C4-2B (cell line): Measurements from ENCODE around the gene ANTXR2.

ENCODE experiments used
- ZFX ChIP-seq: fragments of 450-650 bp; IDR thresholded peaks from 2 replicates; pipeline ENCODE4 v1.6.1; 2017
- TF ChIP-seq, protein P1 (sequence below): fragments of 450-650 bp; conservative IDR thresholded peaks from 2 replicates; pipeline ENCODE4 v1.5.1; 2017; ENCODE audit warnings: mild to moderate bottlenecking

DNA sequence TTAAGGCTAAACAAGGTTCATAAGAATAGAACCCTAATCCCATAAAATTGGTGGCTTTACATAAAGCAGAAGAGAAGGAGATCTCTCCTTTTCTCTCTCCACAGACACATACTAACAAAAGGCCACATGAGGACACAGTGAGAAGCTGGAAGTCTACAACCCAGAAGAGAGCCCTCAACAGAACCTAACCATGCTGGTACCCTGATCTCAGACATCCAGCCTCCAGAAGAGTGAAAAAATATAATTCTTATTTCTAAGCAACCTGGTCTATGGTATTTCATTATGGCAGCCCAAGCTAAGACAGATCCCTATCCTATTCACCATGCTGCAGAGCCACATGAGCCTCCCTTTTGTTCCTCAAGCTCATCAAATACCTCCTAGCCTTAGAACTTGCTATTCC is 195.5 kb downstream of the ANTXR2 start:
- TF ChIP-seq, protein P1, sequence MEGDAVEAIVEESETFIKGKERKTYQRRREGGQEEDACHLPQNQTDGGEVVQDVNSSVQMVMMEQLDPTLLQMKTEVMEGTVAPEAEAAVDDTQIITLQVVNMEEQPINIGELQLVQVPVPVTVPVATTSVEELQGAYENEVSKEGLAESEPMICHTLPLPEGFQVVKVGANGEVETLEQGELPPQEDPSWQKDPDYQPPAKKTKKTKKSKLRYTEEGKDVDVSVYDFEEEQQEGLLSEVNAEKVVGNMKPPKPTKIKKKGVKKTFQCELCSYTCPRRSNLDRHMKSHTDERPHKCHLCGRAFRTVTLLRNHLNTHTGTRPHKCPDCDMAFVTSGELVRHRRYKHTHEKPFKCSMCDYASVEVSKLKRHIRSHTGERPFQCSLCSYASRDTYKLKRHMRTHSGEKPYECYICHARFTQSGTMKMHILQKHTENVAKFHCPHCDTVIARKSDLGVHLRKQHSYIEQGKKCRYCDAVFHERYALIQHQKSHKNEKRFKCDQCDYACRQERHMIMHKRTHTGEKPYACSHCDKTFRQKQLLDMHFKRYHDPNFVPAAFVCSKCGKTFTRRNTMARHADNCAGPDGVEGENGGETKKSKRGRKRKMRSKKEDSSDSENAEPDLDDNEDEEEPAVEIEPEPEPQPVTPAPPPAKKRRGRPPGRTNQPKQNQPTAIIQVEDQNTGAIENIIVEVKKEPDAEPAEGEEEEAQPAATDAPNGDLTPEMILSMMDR, result no peak
- TF ChIP-seq ZFX, result no peak
